NCI-H1092 (cell line): ENCODE results near the gene MYL3.
"Not testable (repeated sequence)": the region's sequence is repeated elsewhere in the genome, so short reads cannot be mapped to it uniquely, and the experiment has no call there.

ENCODE experiments used
- DNase-seq: peaks from one replicate; lab custom pipeline; 2025; lab: John Stamatoyannopoulos, UW

The MYL3 gene

GRCh38 chr3:46825450-46825849 lies 37.8 kb downstream of the MYL3 start:
- no peak for DNase-seq

GRCh38 chr3:46824211-46824970 lies 38.9 kb downstream of the MYL3 start:
- DNase-seq, result no peak

GRCh38 chr3:46823314-46823713 lies 39.9 kb downstream of the MYL3 start:
- DNase-seq, result not testable (repeated sequence)

- no peak for DNase-seq
Measured at GRCh38 chr3:46821553-46821952, 41.7 kb downstream of the MYL3 start.

GRCh38 chr3:46820852-46821251 lies 42.4 kb downstream of the MYL3 start:
- no peak for DNase-seq

GRCh38 chr3:46812237-46812791 lies 50.9 kb downstream of the MYL3 start:
- DNase-seq, result no peak

- no peak for DNase-seq
Measured at GRCh38 chr3:46811615-46812236, 51.5 kb downstream of the MYL3 start.

GRCh38 chr3:46808766-46809165 lies 54.5 kb downstream of the MYL3 start:
- not testable (repeated sequence) for DNase-seq
